ENCODE measurements around the gene VPS37C.

VPS37C gene

DNA sequence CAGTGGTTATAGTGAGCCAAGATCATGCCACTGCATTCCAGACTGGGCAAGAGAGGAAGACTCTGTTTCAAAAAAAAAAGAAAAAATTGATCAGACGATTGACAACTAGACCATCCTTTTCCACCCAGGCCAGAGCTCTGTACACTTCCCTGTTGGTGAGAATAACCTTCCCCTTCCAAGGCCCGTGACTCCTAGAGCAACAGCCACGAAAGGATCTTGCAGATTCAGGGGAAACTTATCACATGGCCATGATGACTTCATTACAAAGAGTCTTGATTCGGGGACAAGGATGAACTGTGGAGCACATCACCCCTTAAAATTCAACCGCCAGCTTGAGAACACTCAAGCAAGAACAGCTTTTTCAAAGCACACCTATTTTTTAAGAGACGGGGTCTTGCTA, 48.7 kb downstream of the VPS37C start:
- Mint-ChIP-seq H3K27ac (no peak overlapping the region), H3K36me3 (ENCODE audit: low read depth) (no peaks in the 10 kb centered on the region), H3K4me3 (no peak overlapping the region), H3K4me1 (peaks cover 69% of the 10 kb centered on the region), H3K27me3 (ENCODE audit: low read depth, poor library complexity) (peaks cover 4% of the 10 kb centered on the region), H3K9me3 (no peaks in the 10 kb centered on the region)
- no peak for DNase-seq
- TF ChIP-seq, protein P1, sequence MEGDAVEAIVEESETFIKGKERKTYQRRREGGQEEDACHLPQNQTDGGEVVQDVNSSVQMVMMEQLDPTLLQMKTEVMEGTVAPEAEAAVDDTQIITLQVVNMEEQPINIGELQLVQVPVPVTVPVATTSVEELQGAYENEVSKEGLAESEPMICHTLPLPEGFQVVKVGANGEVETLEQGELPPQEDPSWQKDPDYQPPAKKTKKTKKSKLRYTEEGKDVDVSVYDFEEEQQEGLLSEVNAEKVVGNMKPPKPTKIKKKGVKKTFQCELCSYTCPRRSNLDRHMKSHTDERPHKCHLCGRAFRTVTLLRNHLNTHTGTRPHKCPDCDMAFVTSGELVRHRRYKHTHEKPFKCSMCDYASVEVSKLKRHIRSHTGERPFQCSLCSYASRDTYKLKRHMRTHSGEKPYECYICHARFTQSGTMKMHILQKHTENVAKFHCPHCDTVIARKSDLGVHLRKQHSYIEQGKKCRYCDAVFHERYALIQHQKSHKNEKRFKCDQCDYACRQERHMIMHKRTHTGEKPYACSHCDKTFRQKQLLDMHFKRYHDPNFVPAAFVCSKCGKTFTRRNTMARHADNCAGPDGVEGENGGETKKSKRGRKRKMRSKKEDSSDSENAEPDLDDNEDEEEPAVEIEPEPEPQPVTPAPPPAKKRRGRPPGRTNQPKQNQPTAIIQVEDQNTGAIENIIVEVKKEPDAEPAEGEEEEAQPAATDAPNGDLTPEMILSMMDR (IDR thresholded peaks at IDR 0.05), result no peak

DNA sequence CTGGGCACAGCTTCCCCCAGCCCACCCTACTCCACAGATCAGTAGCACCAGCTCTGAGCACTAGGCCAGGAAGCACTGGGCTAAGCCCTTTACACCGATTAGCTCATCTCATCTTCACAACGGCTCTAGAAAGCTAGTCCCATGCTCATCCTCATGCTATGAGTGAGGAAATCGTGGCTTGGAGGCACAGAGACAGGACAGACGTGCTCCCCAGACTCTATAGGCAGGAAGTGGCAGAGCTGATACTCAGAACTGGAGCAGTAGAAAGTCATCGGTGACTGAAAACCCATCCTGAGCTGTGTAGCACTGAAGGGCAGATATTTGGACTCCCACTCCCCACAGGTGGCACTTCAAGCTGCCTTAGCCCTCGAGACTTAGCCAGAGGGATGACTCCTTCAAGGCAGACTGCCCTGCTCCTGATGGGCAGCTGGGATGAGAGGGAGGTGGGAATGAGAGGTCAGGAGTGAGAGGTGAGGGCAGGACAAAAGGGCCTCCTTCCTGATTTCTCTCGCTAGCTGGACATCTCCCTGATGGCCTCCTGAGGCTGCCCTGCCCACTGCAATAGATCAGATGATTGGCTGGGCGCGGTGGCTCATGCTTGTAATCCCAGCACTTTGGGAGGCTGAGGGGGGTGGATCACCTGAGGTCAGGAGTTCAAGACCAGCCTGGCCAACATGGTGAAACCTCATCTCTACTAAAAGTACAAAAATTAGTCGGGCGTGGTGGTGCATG, 49.3 kb downstream of the VPS37C start:
- Mint-ChIP-seq H3K4me3 (no peak overlapping the region), H3K9me3 (no peaks in the 10 kb centered on the region), H3K36me3 (ENCODE audit: low read depth) (no peaks in the 10 kb centered on the region), H3K27me3 (ENCODE audit: low read depth, poor library complexity) (peaks cover 4% of the 10 kb centered on the region), H3K27ac (no peak overlapping the region), H3K4me1 (peaks cover 72% of the 10 kb centered on the region)
- TF ChIP-seq, protein P1 (IDR thresholded peaks at IDR 0.05), result no peak
- DNase-seq, result no peak

DNA sequence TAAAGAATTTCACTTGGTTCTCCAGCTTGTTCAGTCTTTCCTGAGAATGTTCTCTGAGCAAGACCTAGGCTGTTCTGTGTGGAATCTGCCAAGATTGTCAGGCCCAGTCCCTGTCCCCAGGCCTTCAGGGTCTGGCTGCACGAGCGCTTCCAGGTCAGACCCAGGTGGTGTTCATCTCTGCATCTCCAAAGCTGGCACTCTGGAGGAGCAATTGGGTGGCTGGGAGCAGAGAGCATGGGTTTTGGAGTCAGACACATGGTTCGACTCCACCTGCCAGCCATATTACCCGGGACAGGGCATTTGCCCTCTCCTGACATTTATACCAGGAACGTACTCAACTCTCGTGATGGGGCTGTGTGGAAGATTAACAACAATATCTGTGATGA, 50.2 kb downstream of the VPS37C start:
- Mint-ChIP-seq H3K4me1 (peaks cover 72% of the 10 kb centered on the region), H3K27me3 (ENCODE audit: low read depth, poor library complexity) (peaks cover 11% of the 10 kb centered on the region), H3K36me3 (ENCODE audit: low read depth) (no peaks in the 10 kb centered on the region), H3K9me3 (no peaks in the 10 kb centered on the region), H3K4me3 (no peak overlapping the region), H3K27ac (no peak overlapping the region)
- TF ChIP-seq, protein P1 (IDR thresholded peaks at IDR 0.05), result no peak
- DNase-seq, result no peak

DNA sequence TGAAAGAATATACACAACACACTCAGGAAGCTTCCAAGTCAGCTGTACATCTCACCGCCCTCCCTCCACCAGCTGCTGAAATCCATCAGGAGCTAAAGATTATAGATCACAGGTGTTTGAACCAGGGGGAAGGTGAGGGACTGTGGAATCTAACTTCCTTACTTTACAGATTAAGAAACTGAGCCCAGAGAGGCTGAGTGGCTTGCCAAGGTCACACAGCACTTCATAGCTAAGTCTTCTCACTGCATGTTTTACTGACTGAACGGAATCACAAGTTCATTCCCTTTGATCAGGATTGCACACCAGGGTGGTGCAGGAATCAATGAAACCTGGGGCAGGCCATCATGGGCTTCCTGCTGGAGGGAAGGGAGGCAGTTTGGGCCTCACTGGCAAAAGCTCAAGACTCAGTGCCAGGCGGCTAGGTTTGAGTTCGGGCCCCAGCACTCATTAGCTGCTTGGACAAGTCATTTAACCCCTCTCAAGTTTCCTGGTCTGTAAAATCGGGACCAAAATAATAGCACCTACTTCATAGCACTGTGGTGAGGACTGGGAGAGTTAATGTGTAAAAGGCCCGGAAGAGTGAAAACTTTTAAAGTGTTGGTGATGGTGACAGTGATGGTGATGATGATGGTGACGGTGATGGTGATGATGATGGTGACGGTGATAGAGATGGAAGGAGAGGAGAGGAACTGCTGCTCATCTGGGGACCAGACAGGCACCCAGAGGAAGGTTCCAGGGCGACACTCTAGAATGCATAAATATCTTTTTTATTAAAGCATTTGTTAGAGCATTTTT, 50.8 kb downstream of the VPS37C start:
- H3K27ac Mint-ChIP-seq, result no peak overlapping the region
- no peak for DNase-seq
- TF ChIP-seq, protein P1 (IDR thresholded peaks at IDR 0.05), result no peak
- H3K27me3 Mint-ChIP-seq (ENCODE audit: low read depth, poor library complexity), result peaks cover 12% of the 10 kb centered on the region
- H3K36me3 Mint-ChIP-seq (ENCODE audit: low read depth), result no peaks in the 10 kb centered on the region
- peaks cover 68% of the 10 kb centered on the region for H3K4me1 Mint-ChIP-seq
- H3K4me3 Mint-ChIP-seq, result no peak overlapping the region
- no peaks in the 10 kb centered on the region for H3K9me3 Mint-ChIP-seq

DNA sequence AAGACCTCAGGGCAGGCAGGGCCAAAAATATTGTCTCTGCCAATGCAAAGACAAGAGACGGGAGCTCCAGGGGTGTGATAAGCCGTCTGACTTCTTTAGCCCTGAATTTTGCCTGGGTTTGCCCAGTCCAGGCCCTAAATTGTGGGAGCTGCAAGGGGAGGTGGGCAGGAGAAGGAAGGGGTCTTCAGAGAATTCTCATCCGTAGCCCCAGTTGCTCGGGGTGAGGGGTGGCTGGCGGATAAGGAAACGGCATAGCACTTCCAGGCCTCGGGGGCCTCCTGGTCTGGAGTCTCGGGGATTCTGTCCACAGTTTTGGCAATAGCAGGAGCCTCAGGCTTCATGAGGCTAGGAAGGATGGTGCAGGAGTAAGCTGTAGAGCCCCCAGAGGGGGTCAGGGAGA, 51.6 kb downstream of the VPS37C start:
- H3K4me1 Mint-ChIP-seq, result peaks cover 60% of the 10 kb centered on the region
- no peaks in the 10 kb centered on the region for H3K36me3 Mint-ChIP-seq (ENCODE audit: low read depth)
- DNase-seq, result no peak
- H3K9me3 Mint-ChIP-seq, result no peaks in the 10 kb centered on the region
- peak overlapping the region; percentile 3 for H3K27ac Mint-ChIP-seq
- TF ChIP-seq, protein P1 (IDR thresholded peaks at IDR 0.05), result no peak
- no peak overlapping the region for H3K4me3 Mint-ChIP-seq
- H3K27me3 Mint-ChIP-seq (ENCODE audit: low read depth, poor library complexity), result peaks cover 12% of the 10 kb centered on the region

Data from nephron progenitor cell (in vitro differentiated cells).